HS-27A (cell line): ENCODE data around the gene NBAS.
"Not testable (repeated sequence)": the region's sequence is repeated elsewhere in the genome, so short reads cannot be mapped to it uniquely, and the experiment has no call there.

Experiments
- DNase-seq: peaks from one replicate; pipeline ENCODE4 v3.0.0-alpha.2; 2012; ENCODE audit warnings: low read depth, missing footprints

NBAS gene

DNA sequence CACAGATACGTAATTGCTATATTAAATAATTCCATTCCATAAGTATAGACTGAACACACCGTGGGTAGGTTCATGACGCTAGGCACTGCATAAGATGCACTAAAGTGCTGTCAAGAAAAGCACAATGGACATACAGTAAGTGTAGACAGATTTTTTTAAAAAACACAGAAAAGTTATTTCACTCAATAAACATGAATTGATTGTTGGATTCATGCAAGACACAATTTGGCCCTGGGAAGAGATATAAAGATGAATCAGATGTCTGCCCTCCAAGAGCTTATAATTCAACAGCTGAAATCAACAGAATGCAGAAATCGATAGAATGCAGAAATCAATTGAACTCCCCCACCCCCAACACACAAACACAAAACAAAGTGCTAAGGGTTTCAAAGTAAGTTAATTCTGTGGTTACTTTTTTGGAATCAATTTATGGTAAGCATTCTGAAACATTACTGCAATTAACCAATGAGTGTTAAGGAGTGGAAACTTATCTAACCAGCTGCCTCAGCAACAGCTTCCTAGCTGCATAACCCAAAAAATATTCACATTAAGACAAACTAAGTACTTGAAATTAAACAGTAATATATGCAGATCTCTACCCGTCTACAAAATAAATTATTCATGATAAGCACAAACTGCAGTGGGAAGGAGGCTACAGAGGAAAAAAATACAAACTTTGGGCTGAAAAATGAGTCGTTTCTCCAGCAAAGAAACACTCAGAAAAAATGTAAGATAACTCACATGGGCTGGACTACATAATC lies 1.6 kb downstream of the NBAS start:
- no peak for DNase-seq

DNA sequence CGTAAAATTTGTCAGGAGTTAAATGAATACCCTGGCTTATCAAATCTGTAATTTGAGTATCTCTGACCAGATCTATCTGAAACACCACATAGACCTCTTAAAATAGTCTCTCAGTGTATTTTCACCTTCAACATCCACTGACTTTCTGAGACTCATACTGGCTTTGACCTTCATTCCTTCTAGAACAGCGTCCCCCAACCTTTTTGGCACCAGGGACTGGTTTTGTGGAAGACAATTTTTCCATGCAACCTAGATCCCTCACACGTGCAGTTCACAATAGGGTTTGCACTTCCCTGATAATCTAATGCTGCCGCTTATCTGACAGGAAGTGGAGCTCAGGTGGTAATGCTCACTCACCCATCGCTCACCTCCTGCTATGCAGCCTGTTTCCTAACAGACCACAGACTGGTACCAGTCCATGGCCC lies 3.2 kb downstream of the NBAS start:
- DNase-seq, result no peak

DNA sequence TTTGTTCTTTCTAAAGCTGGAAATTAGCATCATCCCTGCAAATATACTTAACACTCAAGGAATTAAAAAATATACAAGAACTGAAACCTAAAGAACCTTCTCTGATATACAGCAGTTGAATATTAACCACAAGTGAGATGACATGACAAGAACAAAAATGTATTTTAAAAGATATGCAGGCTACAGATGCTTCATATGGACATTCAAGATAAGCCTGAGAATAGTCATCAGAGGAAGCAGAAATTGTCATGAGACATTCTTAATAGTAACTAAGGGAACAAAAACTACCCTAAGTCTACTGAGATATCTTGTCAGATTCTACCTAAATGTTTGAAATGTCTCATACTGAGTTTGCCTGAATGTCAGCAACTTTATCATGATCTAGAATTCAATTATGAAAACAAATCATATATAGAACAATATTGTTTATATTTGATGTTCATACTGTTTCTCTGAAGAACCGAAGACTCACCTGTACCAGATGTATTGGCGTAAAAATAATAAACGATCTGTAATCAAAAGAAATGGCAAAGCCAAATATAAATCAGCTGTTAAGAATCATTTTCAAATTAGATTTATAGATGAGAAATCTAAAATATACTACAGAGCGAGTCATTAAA lies 4.7 kb downstream of the NBAS start:
- DNase-seq, result no peak

DNA sequence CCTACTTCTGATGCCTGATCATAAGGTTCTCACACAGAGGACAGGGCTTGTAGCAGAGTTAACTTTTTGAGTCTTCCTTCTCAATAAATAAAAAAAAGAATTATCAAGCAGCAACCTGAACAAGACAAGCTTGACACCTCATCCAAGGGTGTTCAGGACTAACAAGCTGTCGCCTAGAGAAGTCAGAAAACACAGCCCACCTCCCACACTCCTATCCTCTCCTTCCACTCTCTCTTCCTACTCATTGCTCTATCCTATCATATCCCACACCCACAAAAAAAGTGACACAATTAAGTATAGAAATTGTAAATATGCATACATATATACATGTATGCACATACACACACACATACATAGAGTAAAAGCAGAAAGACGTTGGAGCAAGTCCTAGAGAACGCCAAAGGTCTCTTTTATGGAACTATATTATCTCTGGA lies 5.4 kb downstream of the NBAS start:
- no peak for DNase-seq

DNA sequence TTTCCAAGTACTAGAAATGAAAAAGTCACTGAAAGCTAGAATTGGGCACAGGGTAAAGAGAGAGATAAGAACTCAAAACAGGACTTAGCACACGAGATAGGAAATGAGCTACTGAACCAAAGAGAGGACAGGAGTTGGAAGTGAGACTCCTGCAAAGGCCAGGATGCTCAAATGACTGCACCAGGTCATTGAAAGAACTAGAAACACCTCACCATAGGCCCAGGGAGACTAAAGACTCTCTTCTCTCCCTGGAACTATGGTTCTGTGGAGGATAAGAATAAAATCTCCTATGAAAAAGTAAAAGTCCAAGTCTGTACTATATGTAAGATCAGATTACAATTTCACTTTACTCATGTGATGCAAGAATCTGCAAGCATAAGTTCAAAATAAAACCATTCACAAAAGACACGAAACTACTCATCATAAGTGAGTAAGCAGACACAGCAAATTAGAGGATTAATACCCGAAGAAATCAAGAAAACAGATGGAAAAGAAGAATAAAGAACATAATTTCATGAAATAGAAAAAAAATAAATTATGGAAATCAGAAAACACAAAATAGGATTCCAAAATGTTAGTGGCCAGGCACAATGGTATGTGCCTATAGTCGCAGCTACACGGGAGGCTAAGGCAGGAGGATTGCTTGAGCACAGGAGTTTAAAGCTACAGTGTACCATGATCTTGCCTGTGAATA lies 6.5 kb downstream of the NBAS start:
- DNase-seq, result no peak

DNA sequence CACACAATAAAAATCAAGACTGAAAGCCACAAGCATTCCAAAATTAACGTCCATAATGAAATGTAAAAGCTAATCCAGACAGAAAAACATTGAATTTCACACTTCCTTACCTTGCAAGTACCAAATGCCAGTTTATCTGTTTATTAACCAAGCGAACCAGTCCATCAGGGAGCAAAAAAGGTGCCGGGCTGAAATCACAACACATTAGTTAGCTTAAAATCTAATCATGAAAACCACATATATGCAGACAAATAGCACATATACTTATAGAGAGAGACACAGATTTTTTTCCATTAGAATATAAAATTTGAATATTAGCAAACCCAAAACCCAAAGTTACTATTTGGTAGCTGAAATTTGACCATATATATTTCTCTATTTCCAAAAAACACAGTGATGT lies 7.2 kb downstream of the NBAS start:
- DNase-seq, result no peak

DNA sequence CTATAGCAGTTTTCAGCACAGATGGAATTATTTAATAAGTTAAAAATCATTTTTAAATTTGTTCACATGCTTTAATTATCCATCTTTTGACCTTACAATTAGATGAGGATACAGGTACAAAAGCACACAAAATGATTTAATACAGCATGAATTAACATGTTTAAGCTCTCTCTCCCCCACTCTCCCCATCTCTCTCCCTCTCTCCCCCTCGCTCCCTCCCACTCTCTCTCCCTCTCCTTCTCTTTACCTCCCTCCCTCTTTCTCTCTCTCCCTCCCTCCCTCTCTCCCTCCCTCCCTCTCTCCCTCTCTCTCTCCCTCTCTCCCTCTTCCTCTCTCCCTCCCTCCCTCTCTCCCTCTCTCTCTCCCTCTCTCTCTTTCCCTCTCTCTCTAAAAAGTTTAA lies 7.6 kb downstream of the NBAS start:
- no peak for DNase-seq

DNA sequence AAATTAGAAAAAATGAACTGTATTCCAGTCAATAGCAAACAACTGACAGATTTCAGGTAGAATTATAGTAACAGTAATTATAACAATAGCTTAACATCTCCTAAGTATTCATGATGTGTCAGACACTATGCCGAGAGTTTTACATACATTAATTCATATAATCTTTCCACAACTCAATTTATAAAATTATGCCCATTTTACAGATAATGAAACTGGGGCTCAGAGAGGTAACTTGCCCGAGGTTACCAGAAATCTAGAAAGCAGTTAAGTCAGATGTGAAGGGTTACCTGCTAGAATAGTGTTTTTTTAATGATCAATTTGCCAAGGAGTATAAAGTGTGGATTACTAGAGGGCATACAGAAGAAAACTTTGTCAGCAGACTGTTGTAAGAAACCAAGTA lies 12.2 kb downstream of the NBAS start:
- DNase-seq, result no peak

DNA sequence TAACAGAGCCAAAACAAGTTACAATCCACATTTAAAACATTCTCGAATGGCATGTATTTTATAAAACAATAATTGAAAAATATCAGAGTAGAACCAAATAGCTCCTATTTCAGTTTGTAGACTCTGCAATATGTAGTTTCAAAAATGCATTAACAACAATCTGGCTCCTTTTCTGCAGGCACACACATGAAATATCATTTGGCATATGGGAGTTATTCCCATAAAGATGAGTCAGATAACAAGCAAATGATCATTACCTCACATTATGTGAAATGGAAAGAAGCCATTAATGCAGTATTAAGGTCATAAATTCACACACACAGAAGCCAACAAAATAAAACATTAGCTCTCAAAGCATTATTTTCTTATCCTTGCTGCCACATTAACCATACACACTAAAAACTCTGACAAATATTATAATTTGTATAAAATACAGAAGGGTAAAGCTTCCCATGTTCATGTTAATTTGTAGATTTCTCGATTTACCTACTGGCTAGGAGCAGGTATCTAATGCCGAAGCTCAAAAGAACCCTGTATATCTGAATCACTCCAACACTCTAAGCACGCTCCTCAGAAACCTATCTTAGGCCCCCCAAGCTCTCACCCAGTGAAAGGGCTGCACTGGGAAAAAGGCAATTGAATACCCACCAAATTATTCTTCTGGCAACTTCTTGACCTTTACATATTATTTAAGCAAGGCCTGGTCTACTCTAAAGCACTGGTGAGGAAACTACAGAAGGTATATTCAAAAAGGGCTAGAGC lies 13.8 kb downstream of the NBAS start:
- DNase-seq, result no peak

DNA sequence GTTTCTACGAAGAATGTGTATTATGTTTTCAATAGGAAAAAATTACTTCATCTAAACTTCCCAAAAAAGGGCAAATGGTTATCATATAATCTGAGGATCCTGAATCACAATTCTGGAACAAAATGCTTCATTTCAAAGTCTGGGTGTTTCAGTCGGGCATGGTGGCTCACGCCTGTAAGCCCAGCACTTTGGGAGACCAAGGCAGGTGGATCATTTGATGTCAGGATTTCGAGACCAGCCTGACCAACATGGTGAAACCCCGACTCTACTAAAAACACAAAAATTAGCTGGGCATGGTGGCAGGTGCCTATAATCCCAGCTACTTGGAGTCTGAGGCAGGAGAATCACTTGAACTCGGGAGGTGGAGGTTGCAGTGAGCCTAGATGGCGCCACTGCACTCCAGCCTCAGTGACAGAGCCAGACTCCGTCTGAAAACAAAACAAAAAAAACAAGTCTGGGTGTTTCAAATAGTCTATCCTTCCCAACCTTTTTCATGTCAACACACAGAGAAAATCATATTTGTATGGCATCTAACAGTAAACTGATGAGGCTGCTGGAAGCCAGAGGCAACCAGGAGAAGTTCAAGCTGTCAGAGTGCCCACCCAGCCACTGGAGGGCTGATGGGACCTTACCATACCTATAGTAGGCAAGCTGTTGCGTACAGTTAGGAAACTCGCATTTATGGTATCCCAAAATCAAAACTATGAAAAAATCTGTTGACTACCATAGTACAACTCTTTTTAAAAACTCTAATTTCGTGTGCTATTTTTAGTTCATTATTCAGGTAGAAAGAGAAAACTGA lies 14.6 kb downstream of the NBAS start:
- no peak for DNase-seq

DNA sequence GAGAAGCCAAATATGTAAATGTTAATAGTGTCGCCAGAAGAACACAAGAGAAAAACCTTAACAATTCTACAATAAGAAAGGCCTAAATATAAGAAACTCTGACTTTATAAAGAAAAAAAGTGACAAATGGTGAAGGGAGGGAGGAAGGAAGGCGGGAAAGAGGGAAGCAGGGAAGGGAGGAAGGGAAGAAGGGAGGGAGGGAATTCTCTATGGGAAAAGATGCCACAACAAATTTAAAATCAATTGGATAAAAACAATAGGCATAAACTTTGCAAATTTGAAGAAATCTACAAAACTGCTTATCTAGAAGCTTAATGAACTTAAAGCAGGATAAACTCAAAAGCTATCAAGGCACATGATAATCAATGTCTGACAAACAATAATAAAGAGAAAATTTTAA lies 16.9 kb downstream of the NBAS start:
- no peak for DNase-seq

DNA sequence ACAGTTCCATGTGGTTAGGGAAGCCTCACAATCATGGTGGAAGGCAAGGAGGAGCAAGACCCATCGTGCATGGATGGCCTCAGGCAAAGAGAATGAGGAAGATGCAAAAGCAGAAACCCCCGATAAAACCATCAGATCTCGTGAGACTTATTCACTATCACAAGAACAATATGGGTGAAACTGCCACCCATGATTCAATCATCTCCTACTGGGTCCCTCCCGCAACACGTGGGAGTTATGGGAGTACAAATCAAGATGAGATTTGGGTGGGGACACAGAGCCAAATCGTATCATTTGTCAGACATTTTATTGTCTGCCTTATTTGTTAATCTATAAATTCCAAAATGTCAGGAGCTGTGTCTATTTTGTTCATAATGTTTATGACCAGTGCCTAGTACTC lies 17.6 kb downstream of the NBAS start:
- DNase-seq, result no peak

DNA sequence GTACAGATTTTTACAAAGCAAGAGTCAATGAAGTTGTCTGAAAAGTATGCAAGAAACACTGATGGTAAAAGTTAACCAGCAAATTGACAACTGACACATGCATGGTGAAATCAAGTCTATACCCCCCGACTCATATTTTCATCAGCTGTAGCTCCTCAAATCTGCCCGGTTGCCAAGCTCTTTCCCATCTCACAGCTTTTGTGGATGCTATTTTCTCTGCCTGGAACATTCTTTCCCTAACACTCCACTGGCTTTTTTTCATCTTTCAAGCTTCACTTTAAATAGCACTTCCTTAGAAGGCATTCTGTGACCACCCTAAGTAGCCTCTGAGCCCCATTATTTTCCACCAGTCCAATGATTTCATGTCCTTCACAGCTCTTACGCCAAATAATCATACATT lies 18.1 kb downstream of the NBAS start:
- DNase-seq, result no peak

DNA sequence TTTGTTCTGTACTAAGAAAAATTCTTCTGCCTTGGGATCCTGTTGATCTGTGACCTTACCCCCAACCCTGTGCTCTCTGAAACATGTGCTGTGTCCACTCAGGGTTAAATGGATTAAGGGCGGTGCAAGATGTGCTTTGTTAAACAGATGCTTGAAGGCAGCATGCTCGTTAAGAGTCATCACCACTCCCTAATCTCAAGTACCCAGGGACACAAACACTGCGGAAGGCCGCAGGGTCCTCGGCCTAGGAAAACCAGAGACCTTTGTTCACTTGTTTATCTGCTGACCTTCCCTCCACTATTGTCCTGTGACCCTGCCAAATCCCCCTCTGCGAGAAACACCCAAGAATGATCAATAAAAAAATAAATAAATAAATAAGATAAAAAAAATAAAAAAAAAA lies 18.9 kb downstream of the NBAS start:
- DNase-seq, result not testable (repeated sequence)

DNA sequence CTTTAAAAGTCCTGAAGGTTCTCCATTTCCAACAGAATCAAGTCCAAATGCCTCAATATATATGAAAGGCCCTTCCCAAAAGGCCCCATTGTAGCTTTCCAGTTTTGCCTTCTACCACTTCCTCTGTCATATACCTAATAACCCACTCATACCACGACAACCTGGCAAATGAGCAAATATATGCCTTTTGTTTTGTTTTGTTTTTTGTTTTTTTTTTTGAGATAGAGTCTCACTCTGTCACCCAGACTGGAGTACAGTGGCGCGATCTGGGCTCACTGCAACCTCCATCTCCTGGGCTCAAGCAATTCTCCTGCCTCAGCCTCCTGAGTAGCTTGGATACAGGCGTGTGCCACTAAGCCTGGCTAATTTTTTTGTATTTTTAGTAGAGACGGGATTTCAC lies 20.6 kb downstream of the NBAS start:
- not testable (repeated sequence) for DNase-seq

DNA sequence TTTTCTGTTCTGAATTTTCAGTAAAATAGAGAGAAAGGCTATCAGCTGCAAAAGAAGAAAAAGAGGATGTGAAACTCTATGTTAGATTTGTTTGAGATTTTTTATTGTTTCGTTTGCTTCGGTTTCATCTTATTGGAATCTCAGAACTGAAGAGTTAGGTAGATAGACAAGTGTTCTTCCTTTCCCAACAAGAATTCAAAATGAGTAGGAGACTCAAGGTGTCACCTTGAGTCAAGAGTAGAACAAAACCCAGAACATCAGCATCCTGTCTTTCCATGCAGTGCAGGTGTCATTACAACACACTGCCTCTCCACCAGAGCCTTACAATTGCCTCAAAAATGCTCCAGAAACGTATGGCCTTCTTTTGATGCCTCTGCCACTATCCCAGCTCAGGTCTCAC lies 21.1 kb downstream of the NBAS start:
- no peak for DNase-seq

DNA sequence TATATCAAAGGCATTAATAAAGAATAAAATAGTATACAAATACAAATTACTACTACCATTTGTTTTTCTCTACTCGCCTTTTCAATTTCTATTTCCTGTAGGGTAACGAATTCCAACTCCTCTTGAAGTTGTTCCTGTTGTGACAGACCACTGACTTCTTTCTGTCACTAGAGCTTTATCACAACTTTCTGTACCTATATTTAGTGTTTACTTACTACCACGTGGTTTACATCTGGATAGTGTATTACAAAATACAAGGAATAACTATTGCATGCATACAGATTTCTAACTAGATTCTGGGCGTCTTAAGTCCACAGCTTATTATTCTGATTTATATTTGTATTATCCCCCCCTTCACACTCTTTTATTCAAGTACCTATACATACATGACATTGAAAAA lies 22.3 kb downstream of the NBAS start:
- no peak for DNase-seq

DNA sequence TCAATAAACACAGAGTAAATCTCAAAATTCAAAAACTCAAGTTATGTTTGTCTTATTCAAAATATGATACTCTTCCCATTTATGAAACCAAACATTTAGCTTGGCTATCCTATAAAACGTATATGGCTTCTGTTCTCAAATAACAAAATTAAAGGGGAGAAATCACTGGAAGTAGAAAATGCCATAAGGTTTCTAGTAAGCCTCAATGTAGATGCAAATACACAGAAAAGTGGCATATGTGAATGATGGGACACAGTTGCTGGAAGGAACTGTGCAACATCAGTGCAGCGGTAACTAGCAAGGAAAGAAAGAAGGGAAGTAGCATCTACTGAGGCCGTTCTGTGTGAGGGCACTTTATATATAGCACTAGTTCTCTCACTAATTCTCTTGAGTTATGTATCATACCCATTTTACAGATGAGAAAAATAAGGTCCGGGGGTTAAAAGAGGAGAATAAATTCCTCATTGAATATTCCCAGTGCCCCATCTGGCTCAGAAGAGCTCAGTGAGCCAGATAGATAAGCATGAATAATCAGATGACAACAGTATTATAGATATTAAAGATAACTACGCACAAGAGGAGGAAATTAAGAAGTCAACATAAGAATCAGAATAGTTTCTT lies 27.2 kb downstream of the NBAS start:
- DNase-seq, result no peak

DNA sequence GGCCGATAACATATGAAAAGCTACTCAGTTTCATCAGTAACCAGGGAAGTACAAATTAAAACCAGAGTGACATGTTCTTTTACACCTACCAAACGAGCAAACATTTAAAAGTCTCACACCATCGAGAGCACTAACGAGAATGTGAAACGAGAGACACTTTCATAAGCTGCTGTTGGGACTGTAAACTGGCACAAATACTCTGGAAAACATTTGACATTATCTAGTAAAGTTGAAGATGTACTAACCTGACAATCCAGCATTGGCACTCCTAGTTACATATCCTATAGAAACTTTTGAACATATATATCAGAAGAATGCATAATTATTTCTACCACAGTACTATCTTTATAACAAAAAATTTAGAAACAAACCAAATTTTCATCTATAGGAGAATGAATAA lies 28.1 kb downstream of the NBAS start:
- no peak for DNase-seq

DNA sequence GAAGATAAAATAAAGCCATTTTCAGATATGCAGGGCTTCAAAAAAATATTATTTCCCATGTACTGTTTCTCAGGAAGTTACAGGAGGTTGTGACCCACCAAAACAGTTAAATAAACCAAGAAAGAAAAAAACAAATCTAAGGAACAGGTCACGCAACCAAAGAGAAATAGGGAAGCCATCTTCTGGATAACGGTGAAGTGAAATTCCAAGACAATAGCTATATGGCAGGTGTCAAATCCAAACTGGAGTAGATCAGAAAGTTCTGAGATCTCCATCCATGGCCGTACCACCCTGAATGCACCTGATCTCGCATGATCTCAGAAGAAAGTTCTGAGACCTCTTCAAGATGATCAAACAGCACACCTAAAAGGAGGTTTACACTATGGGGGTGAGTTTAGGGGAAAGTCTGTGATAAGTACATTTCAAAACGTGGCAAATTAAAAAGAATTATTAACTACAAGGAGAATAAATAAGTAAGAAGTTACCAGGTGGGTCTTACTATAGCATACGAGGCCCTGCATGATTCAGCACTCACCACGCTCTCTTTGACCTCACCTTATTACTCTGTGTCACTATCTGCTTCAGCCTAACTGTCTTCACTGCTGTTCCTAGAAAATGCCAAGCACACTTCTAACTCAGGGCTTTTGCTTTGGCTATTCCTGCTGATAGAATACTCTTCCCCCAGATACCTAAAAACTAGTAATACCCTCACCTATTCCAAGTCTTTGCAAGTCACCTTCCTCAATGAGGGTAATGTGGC lies 29.9 kb downstream of the NBAS start:
- no peak for DNase-seq
